Endothelial cell of umbilical vein (primary cell): ENCODE data around the gene MAPKAP1.

Experiments
- POLR2A ChIP-seq: IDR thresholded peaks from 2 replicates; pipeline ENCODE4 v1.6.1; 2012; ENCODE audit warnings: low read depth, mild to moderate bottlenecking, control low read depth, low read length
- POLR2AphosphoS5 ChIP-seq: IDR thresholded peaks from 2 replicates; pipeline ENCODE4 v1.6.1; 2012; ENCODE audit warnings: low read depth, mild to moderate bottlenecking, control low read depth, low read length, moderate library complexity; ENCODE audit not compliant: insufficient read depth
- TF ChIP-seq, protein P1 (sequence below), 2 donors: IDR thresholded peaks; 1 replicate in 1 of 2; 2 replicates in 1 of 2; pipeline ENCODE4 v1.5.1; 2011; ENCODE audit warnings: low read length in 2 of 2, mild to moderate bottlenecking in 2 of 2, moderate library complexity in 2 of 2, control low read depth in 1 of 2, inconsistent platforms in 1 of 2, low read depth in 1 of 2; ENCODE audit not compliant: insufficient read depth in 1 of 2; ENCODE audit errors: extremely low read depth in 1 of 2
- TF ChIP-seq, protein P2 (sequence below): IDR thresholded peaks from 2 replicates; pipeline ENCODE4 v1.6.1; 2011; ENCODE audit not compliant: insufficient read depth, insufficient read length

- TF ChIP-seq POLR2AphosphoS5 (no peak), POLR2A (no peak)
- TF ChIP-seq, protein P1, sequence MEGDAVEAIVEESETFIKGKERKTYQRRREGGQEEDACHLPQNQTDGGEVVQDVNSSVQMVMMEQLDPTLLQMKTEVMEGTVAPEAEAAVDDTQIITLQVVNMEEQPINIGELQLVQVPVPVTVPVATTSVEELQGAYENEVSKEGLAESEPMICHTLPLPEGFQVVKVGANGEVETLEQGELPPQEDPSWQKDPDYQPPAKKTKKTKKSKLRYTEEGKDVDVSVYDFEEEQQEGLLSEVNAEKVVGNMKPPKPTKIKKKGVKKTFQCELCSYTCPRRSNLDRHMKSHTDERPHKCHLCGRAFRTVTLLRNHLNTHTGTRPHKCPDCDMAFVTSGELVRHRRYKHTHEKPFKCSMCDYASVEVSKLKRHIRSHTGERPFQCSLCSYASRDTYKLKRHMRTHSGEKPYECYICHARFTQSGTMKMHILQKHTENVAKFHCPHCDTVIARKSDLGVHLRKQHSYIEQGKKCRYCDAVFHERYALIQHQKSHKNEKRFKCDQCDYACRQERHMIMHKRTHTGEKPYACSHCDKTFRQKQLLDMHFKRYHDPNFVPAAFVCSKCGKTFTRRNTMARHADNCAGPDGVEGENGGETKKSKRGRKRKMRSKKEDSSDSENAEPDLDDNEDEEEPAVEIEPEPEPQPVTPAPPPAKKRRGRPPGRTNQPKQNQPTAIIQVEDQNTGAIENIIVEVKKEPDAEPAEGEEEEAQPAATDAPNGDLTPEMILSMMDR (IDR thresholded peaks at IDR 0.05; ENCODE audit: extremely low read depth in 1 of 2, insufficient read depth in 1 of 2, low read depth in 1 of 2, low read length in 2 of 2), result no peak
- TF ChIP-seq, protein P2, sequence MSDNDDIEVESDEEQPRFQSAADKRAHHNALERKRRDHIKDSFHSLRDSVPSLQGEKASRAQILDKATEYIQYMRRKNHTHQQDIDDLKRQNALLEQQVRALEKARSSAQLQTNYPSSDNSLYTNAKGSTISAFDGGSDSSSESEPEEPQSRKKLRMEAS, result no peak
Observed at GRCh38 chr9:125564631-125565030, 142.4 kb downstream of the MAPKAP1 start.
